Hepatocyte (in vitro differentiated cells): Measurements from ENCODE around the gene ABCB1. TPM values are rescaled to one million over a fixed set of nuclear protein-coding genes. Genes with fewer than 3 reads are reported as not detected.

Experiments used
- DNase-seq: peaks from one replicate; pipeline ENCODE4 v3.0.0-alpha.2; 2016; ENCODE audit warnings: low spot score
- H2AFZ ChIP-seq: fragments of 200-600 bp; sonication (generic); 2 replicates; pipeline ENCODE4 v1.6.0; 2016; ENCODE audit warnings: antibody characterized with exemption, mild to moderate bottlenecking
- H3K27ac ChIP-seq: fragments of 200-600 bp; sonication (generic); 2 replicates; pipeline ENCODE4 v1.5.1; 2016; ENCODE audit warnings: mild to moderate bottlenecking
- H3K27me3 ChIP-seq: fragments of 200-600 bp; sonication (generic); 2 replicates; pipeline ENCODE4 v1.6.1; 2016
- H3K36me3 ChIP-seq: fragments of 200-600 bp; sonication (generic); replicated peaks from 2 replicates; pipeline ENCODE4 v1.5.1; 2016; ENCODE audit warnings: low read depth; ENCODE audit not compliant: insufficient read depth
- H3K4me1 ChIP-seq: fragments of 200-600 bp; sonication (generic); 2 replicates; pipeline ENCODE4 v1.5.1; 2016; ENCODE audit warnings: mild to moderate bottlenecking, moderate library complexity; ENCODE audit not compliant: insufficient read depth
- H3K4me2 ChIP-seq: fragments of 200-600 bp; sonication (generic); 2 replicates; pipeline ENCODE4 v1.6.0; 2016
- H3K4me3 ChIP-seq: fragments of 200-600 bp; sonication (generic); 2 replicates; pipeline ENCODE4 v1.5.1; 2016; ENCODE audit warnings: mild to moderate bottlenecking
- H3K79me2 ChIP-seq: fragments of 200-600 bp; sonication (generic); 2 replicates; pipeline ENCODE4 v1.6.0; 2017; ENCODE audit warnings: mild to moderate bottlenecking
- H3K9me2 ChIP-seq: fragments of 200-600 bp; sonication (generic); replicated peaks from 2 replicates; pipeline ENCODE4 v1.6.0; 2017; ENCODE audit warnings: mild to moderate bottlenecking; ENCODE audit not compliant: insufficient read depth
- H3K9me3 ChIP-seq: fragments of 200-600 bp; sonication (generic); 2 replicates; pipeline ENCODE4 v1.5.1; 2016; ENCODE audit warnings: low read depth, mild to moderate bottlenecking
- H4K20me1 ChIP-seq: fragments of 200-600 bp; sonication (generic); 2 replicates; pipeline ENCODE4 v1.6.0; 2016; ENCODE audit warnings: mild to moderate bottlenecking; ENCODE audit not compliant: insufficient read depth, poor library complexity, severe bottlenecking
- CTCF ChIP-seq: fragments of 200-600 bp; sonication (generic); IDR thresholded peaks from 2 replicates; pipeline ENCODE4 v1.5.1; 2016; ENCODE audit warnings: antibody characterized with exemption, mild to moderate bottlenecking; ENCODE audit not compliant: poor library complexity
- EZH2 ChIP-seq: fragments of 200-600 bp; sonication (generic); IDR thresholded peaks from 2 replicates; pipeline ENCODE4 v1.6.1; 2016; ENCODE audit warnings: antibody characterized with exemption, mild to moderate bottlenecking, borderline replicate concordance
- EZH2phosphoT487 ChIP-seq: fragments of 200-600 bp; sonication (generic); IDR thresholded peaks from one replicate; pipeline ENCODE4 v1.6.1; 2018; ENCODE audit warnings: antibody characterized with exemption, mild to moderate bottlenecking, low read depth, moderate library complexity; ENCODE audit not compliant: unreplicated experiment, severe bottlenecking
- WGBS: methylation state at CpG from one replicate; pipeline ENCODE4 v1.1.6; 2016; ENCODE audit warnings: low lambda C conversion rate; ENCODE audit errors: missing lambda C conversion rate; 5-methylcytosine and 5-hydroxymethylcytosine counted together
- polyA plus RNA-seq: library from polyadenylated mRNA; unstranded; fragments of >200 nt; fragmentation: Nextera tagmentation; extraction: Ambion mirVana; gene quantifications from 2 replicates; pipeline ENCODE4 v1.2.1, GENCODE V29; 2016
- total RNA-seq: library from RNA; depleted of rRNA; stranded (reverse); fragments of >200 nt; gene quantifications from 2 replicates; pipeline ENCODE4 v1.2.3, GENCODE V29; 2014

ABCB1 gene
- total and polyA plus RNA-seq, 2 experiments from 2014 or later = 7.9 to 20.0 TPM

- no peaks in the 10 kb centered on the region for H3K9me3 ChIP-seq
These were observed 120.3 kb downstream of the ABCB1 start for GRCh38 chr7:87480386-87480785.

DNA sequence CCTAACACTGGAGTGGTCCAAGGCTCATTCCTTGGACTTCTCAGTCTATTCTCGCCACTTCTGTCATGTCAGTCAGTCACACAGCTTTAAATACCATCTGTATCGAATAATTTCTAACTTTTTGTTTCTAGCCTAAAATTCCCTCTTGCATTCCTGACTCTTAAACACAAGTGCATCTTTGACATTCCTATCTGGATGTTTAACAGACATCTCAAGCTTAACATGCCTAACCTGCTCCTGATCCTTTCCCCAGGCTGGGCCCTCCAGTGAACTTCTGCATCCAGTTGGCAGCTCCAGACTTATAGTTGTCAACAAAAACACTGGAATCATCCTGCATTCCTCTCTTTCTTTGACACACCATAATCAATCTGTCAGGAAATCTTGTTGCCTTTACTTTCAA, 120.7 kb downstream of the ABCB1 start:
- Histone ChIP-seq H3K4me3 (no peak overlapping the region), H3K4me1 (peaks cover 3% of the 10 kb centered on the region), H2AFZ (no peak overlapping the region), H3K9me2 (no peaks in the 10 kb centered on the region), H3K4me2 (no peak overlapping the region), H3K27me3 (peaks cover 23% of the 10 kb centered on the region), H4K20me1 (no peaks in the 10 kb centered on the region), H3K36me3 (no peaks in the 10 kb centered on the region), H3K27ac (no peak overlapping the region), H3K9me3 (no peaks in the 10 kb centered on the region), H3K79me2 (no peaks in the 10 kb centered on the region)
- DNase-seq = no peak
- WGBS = 80% methylated on average over 2 of the region's 2 CpGs
- TF ChIP-seq CTCF = no peak
- no peak for TF ChIP-seq EZH2phosphoT487
- no peak for TF ChIP-seq EZH2

More at GRCh38 chr7:87480386-87480785, 120.3 kb downstream of the ABCB1 start:
- Histone ChIP-seq H3K79me2 (no peaks in the 10 kb centered on the region), H3K36me3 (no peaks in the 10 kb centered on the region), H3K27ac (no peak overlapping the region), H3K27me3 (peaks cover 20% of the 10 kb centered on the region), H3K4me1 (no peaks in the 10 kb centered on the region), H3K9me2 (no peaks in the 10 kb centered on the region), H2AFZ (no peak overlapping the region), H3K4me3 (no peak overlapping the region), H4K20me1 (no peaks in the 10 kb centered on the region), H3K4me2 (no peak overlapping the region)
- TF ChIP-seq CTCF = no peak
- no peak for TF ChIP-seq EZH2phosphoT487
- no peak for TF ChIP-seq EZH2
- WGBS = 87% methylated on average over 2 of the region's 2 CpGs
- no peak for DNase-seq

GRCh38 chr7:87476179-87476557, 124.5 kb downstream of the ABCB1 start:
- no peak overlapping the region for H3K27ac ChIP-seq
- H3K79me2 ChIP-seq = no peaks in the 10 kb centered on the region
- H3K4me3 ChIP-seq = no peak overlapping the region
- H4K20me1 ChIP-seq = no peaks in the 10 kb centered on the region
- peaks cover 11% of the 10 kb centered on the region for H3K4me1 ChIP-seq
- peaks cover 46% of the 10 kb centered on the region for H3K27me3 ChIP-seq
- peak overlapping the region; percentile 47 for H2AFZ ChIP-seq
- TF ChIP-seq EZH2 = no peak
- TF ChIP-seq EZH2phosphoT487 = no peak
- no peak for TF ChIP-seq CTCF
- no peak for DNase-seq
- no peaks in the 10 kb centered on the region for H3K9me3 ChIP-seq
- peak overlapping the region; percentile 96 for H3K4me2 ChIP-seq
- H3K9me2 ChIP-seq = no peaks in the 10 kb centered on the region
- no peaks in the 10 kb centered on the region for H3K36me3 ChIP-seq
- WGBS = 59% methylated on average over 8 of the region's 8 CpGs
